Measurements from ENCODE around the gene ANKRD40. TPM values are rescaled to one million over a fixed set of nuclear protein-coding genes. Genes with fewer than 3 reads are reported as not detected.

The ANKRD40 gene
- total RNA-seq, 1 donor from 2014 or later = 27.3 TPM

- peak; percentile 87 for DNase-seq (ENCODE audit: low read depth)
- H3K4me3 ChIP-seq (ENCODE audit: low read depth, low read length) = no peak overlapping the region
- TF ChIP-seq, protein P1, sequence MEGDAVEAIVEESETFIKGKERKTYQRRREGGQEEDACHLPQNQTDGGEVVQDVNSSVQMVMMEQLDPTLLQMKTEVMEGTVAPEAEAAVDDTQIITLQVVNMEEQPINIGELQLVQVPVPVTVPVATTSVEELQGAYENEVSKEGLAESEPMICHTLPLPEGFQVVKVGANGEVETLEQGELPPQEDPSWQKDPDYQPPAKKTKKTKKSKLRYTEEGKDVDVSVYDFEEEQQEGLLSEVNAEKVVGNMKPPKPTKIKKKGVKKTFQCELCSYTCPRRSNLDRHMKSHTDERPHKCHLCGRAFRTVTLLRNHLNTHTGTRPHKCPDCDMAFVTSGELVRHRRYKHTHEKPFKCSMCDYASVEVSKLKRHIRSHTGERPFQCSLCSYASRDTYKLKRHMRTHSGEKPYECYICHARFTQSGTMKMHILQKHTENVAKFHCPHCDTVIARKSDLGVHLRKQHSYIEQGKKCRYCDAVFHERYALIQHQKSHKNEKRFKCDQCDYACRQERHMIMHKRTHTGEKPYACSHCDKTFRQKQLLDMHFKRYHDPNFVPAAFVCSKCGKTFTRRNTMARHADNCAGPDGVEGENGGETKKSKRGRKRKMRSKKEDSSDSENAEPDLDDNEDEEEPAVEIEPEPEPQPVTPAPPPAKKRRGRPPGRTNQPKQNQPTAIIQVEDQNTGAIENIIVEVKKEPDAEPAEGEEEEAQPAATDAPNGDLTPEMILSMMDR (conservative IDR thresholded peaks at IDR 0.05; ENCODE audit: low read depth, low read length) = no peak
These were observed 45.8 kb downstream of the ANKRD40 start for GRCh38 chr17:50661795-50662391.

GRCh38 chr17:50661348-50661747, 46.4 kb downstream of the ANKRD40 start:
- TF ChIP-seq, protein P1 (conservative IDR thresholded peaks at IDR 0.05; ENCODE audit: low read depth, low read length) = no peak
- no peak overlapping the region for H3K4me3 ChIP-seq (ENCODE audit: low read depth, low read length)
- no peak for DNase-seq (ENCODE audit: low read depth)

GRCh38 chr17:50660887-50661345, 46.8 kb downstream of the ANKRD40 start:
- DNase-seq (ENCODE audit: low read depth) = no peak
- H3K4me3 ChIP-seq (ENCODE audit: low read depth, low read length) = no peak overlapping the region
- TF ChIP-seq, protein P1 (conservative IDR thresholded peaks at IDR 0.05; ENCODE audit: low read depth, low read length) = no peak

DNA sequence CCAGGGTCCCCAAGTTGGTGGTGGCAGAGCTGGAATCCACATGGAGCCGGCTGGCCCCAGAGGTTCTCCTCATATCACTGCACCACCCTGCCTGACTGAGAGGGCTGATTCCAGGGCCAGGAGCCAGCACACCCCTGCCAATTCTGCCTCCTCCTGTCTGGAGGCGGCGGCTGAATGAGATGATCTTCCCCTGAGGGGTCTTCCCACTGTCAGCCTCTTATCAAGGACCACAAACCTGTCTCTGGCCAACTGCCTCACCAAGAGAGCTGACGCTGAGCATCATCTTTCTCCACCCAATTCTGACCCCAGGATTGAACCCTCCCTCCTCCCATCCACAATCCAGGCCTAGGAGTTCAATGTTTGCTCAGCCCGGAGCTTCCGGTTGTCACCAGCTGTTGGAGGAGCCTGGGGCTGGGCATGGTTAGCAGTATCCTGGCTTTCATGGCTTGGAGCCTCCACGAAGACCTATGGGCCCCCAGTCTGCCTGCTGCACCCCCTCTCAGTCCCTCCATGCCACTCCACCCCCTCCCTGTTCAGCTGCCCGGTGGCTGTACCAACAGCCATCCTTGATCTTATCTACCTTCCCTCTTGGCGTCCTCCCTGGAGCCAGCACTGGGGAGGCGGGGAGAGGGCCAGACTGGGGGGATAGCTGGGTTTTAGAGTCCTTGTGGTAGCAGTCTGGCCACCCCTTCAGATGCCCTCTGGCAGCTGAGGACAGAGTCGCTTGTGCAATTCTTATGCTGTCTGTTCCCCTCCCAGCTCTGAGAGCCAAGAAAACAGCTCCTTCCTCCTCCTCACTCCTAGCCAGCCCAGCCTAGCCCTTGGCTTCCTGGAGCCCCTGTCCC, 47.5 kb downstream of the ANKRD40 start:
- no peak overlapping the region for H3K4me3 ChIP-seq (ENCODE audit: low read depth, low read length)
- DNase-seq (ENCODE audit: low read depth) = no peak
- TF ChIP-seq, protein P1 (conservative IDR thresholded peaks at IDR 0.05; ENCODE audit: low read depth, low read length) = no peak

DNA sequence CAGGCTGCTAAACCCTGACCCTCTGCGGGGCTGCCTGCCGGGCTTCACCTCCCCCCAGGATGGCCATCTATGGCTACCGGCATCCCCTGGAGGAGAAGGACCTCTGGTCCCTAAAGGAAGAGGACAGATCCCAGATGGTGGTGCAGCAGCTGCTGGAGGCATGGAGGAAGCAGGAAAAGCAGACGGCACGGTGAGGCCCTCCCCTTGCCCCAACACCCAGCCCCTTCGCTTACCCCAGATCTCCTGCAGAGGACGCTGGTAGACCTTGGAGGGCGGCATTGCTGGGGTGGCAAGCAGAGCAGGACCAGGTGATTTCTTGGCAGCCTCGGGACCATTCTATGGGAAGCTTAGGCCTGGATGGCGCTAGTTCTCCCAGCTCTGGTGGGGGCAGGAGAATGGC, 48.5 kb downstream of the ANKRD40 start:
- no peak for DNase-seq (ENCODE audit: low read depth)
- TF ChIP-seq, protein P1 (conservative IDR thresholded peaks at IDR 0.05; ENCODE audit: low read depth, low read length) = no peak
- H3K4me3 ChIP-seq (ENCODE audit: low read depth, low read length) = no peak overlapping the region

GRCh38 chr17:50658616-50659015, 49.1 kb downstream of the ANKRD40 start:
- no peak overlapping the region for H3K4me3 ChIP-seq (ENCODE audit: low read depth, low read length)
- DNase-seq (ENCODE audit: low read depth) = no peak
- TF ChIP-seq, protein P1 (conservative IDR thresholded peaks at IDR 0.05; ENCODE audit: low read depth, low read length) = no peak
